HCT116 (cell line): ENCODE measurements around the gene ARFGAP1.

Source experiments
- CTCF ChIP-seq, 3 experiments: fragments of 200-600 bp in 1 of 3; sonication (generic) in 1 of 3; IDR thresholded peaks in 2 of 3; conservative IDR thresholded peaks in 1 of 3; 2 replicates each; pipeline ENCODE4 v1.5.1; 2012 to 2017; ENCODE audit warnings: low read depth in 2 of 3, low read length in 2 of 3, antibody characterized with exemption in 1 of 3, borderline replicate concordance in 1 of 3, control low read depth in 1 of 3, mild to moderate bottlenecking in 1 of 3, mixed read lengths in 1 of 3, mixed run types in 1 of 3, moderate library complexity in 1 of 3; ENCODE audit not compliant: insufficient read depth in 1 of 3
- JUND ChIP-seq: IDR thresholded peaks from 2 replicates; pipeline ENCODE4 v1.6.1; 2012
- MAX ChIP-seq: IDR thresholded peaks from 2 replicates; pipeline ENCODE4 v1.6.1; 2012
- POLR2A ChIP-seq: IDR thresholded peaks from 2 replicates; pipeline ENCODE4 v1.7.0; 2011; ENCODE audit warnings: borderline replicate concordance; ENCODE audit not compliant: insufficient read depth, insufficient read length; ENCODE audit errors: extremely low read depth
- POLR2AphosphoS5 ChIP-seq: IDR thresholded peaks from 2 replicates; pipeline ENCODE4 v1.6.1; 2011; ENCODE audit warnings: mild to moderate bottlenecking, low read depth, low read length, moderate library complexity
- RAD21 ChIP-seq: IDR thresholded peaks from 2 replicates; pipeline ENCODE4 v1.6.1; 2012; ENCODE audit warnings: low read depth, mild to moderate bottlenecking
- SIN3A ChIP-seq: IDR thresholded peaks from 2 replicates; pipeline ENCODE4 v1.6.1; 2012; ENCODE audit warnings: low read depth
- TCF7L2 ChIP-seq: IDR thresholded peaks from 2 replicates; pipeline ENCODE4 v1.7.0; 2011; ENCODE audit warnings: borderline replicate concordance, inconsistent platforms; ENCODE audit not compliant: insufficient read depth, insufficient read length; ENCODE audit errors: extremely low read depth
- ZNF274 ChIP-seq: fragments of 200-500 bp; sonication (Bioruptor generic); IDR thresholded peaks from 2 replicates; pipeline ENCODE4 v1.6.1; 2014; ENCODE audit warnings: mild to moderate bottlenecking, low read depth, low read length, inconsistent platforms

- TF ChIP-seq POLR2A = no peak
- TF ChIP-seq CTCF (IDR thresholded peaks at IDR 0.05 in 2 of 3, conservative IDR thresholded peaks at IDR 0.05 in 1 of 3; ENCODE audit: borderline replicate concordance in 1 of 3, insufficient read depth in 1 of 3, low read depth in 2 of 3, low read length in 2 of 3) = no peak
- peak; percentile 45; the same call in 1 of the 2 replicates for TF ChIP-seq POLR2AphosphoS5
- no peak for TF ChIP-seq TCF7L2
- no peak for TF ChIP-seq SIN3A
- no peak for TF ChIP-seq RAD21
- peak; percentile 56; the same call in 1 of the 2 replicates for TF ChIP-seq MAX
- TF ChIP-seq JUND = no peak
- no peak for TF ChIP-seq ZNF274
Measured at GRCh38 chr20:63232235-63233060, 40.2 kb upstream of the ARFGAP1 start.
